ENCODE data around the gene PITPNM1.
A peak's percentile ranks its signal among the peaks of the same experiment; 100 is the strongest.

Gene PITPNM1

GRCh38 chr11:67442504-67443404, 62.4 kb downstream of the PITPNM1 start:
- peak overlapping the region; percentile 87 for H3K27ac ChIP-seq
- TF ChIP-seq CTCF (conservative IDR thresholded peaks at IDR 0.05; ENCODE audit: low read depth), result no peak
- CTCF ChIA-PET, result interaction anchor here (0.7 kb wide), 1 partner anchor 35 kb away, joined by 4 read pairs; no protein-coding TSS in a partner anchor
- POLR2A ChIA-PET (ENCODE audit: low non-redundant PET), result interaction anchor here (0.6 to 0.7 kb wide), 4 partner anchors 12 to 151 kb away, joined by 3 to 9 read pairs (median 4); partner anchors contain the start of gene PITPNM1
- no peak for DNase-seq (ENCODE audit: low spot score)

All from RWPE1 (cell line).